ENCODE measurements around the gene SRRM1. TPM values are rescaled to one million over a fixed set of nuclear protein-coding genes. Genes with fewer than 3 reads are reported as not detected.

Gene SRRM1
- total and polyA plus RNA-seq, 10 of the 15 experiments (the other 5 are each of a cell fraction or from before 2014, with no cell fraction given), result 36.8 to 285 (median 126) TPM

- no peak; the same call in none of the 2 replicates for TF ChIP-seq DPF2 (IDR thresholded peaks at IDR 0.05)
- TF ChIP-seq, protein P1, sequence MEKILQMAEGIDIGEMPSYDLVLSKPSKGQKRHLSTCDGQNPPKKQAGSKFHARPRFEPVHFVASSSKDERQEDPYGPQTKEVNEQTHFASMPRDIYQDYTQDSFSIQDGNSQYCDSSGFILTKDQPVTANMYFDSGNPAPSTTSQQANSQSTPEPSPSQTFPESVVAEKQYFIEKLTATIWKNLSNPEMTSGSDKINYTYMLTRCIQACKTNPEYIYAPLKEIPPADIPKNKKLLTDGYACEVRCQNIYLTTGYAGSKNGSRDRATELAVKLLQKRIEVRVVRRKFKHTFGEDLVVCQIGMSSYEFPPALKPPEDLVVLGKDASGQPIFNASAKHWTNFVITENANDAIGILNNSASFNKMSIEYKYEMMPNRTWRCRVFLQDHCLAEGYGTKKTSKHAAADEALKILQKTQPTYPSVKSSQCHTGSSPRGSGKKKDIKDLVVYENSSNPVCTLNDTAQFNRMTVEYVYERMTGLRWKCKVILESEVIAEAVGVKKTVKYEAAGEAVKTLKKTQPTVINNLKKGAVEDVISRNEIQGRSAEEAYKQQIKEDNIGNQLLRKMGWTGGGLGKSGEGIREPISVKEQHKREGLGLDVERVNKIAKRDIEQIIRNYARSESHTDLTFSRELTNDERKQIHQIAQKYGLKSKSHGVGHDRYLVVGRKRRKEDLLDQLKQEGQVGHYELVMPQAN (conservative IDR thresholded peaks at IDR 0.05), result peak; percentile 78
- TF ChIP-seq SIN3A (IDR thresholded peaks at IDR 0.05; ENCODE audit: low read depth, low read length), result no peak
- peak; percentile 92; the same call in 1 of the 2 replicates for TF ChIP-seq YY1 (IDR thresholded peaks at IDR 0.05; ENCODE audit: low read depth, low read length)
- TF ChIP-seq LARP7 (IDR thresholded peaks at IDR 0.05), result peak; percentile 50; the same call in 1 of the 2 replicates
- TF ChIP-seq ZNF622 (IDR thresholded peaks at IDR 0.05), result no peak
- TF ChIP-seq MEF2A (IDR thresholded peaks at IDR 0.05; ENCODE audit: insufficient read depth, low read depth, low read length), result no peak
- TF ChIP-seq CHD1 (IDR thresholded peaks at IDR 0.05; ENCODE audit: low read depth, low read length), result 0 out of 2 replicates have a peak, but pooled peaks have one; percentile 50
- no peak for TF ChIP-seq IKZF1 (conservative IDR thresholded peaks at IDR 0.05)
- TF ChIP-seq TBL1XR1 (IDR thresholded peaks at IDR 0.05; ENCODE audit: low read depth, low read length), result no peak
- TF ChIP-seq RCOR1 (conservative IDR thresholded peaks at IDR 0.05; ENCODE audit: low read depth, low read length), result no peak
- TF ChIP-seq ATF7 (IDR thresholded peaks at IDR 0.05; ENCODE audit: low read depth), result no peak
- no peak for TF ChIP-seq SUZ12 (IDR thresholded peaks at IDR 0.05; ENCODE audit: unreplicated experiment)
- no peak for TF ChIP-seq NFIC (IDR thresholded peaks at IDR 0.05; ENCODE audit: low read depth, low read length)
- TF ChIP-seq CREB1 (IDR thresholded peaks at IDR 0.05; ENCODE audit: low read depth), result no peak
- TF ChIP-seq BCL11A (IDR thresholded peaks at IDR 0.05; ENCODE audit: low read depth, low read length), result no peak
- TF ChIP-seq RBBP5 (conservative IDR thresholded peaks at IDR 0.05), result no peak
- TF ChIP-seq JUNB (IDR thresholded peaks at IDR 0.05), result no peak
- TF ChIP-seq ZSCAN29 (IDR thresholded peaks at IDR 0.05), result no peak
- TF ChIP-seq ETV6 (conservative IDR thresholded peaks at IDR 0.05 in 1 of 2, IDR thresholded peaks at IDR 0.05 in 1 of 2; ENCODE audit: borderline replicate concordance in 1 of 2, low read depth in 1 of 2), result no peak
- no peak for TF ChIP-seq PRDM15 (CRISPR knock-in tag; IDR thresholded peaks at IDR 0.05)
- no peak for TF ChIP-seq ZBTB33 (IDR thresholded peaks at IDR 0.05)
- TF ChIP-seq RELA (IDR thresholded peaks at IDR 0.05; ENCODE audit: borderline replicate concordance, partially characterized antibody), result no peak
- TF ChIP-seq RUNX3 (IDR thresholded peaks at IDR 0.05; ENCODE audit: low read length), result no peak
- no peak for TF ChIP-seq CBX3 (IDR thresholded peaks at IDR 0.05; ENCODE audit: borderline replicate concordance, low read depth)
- TF ChIP-seq POLR2AphosphoS2 (IDR thresholded peaks at IDR 0.05; ENCODE audit: low read depth, low read length), result no peak
Measured at GRCh38 chr1:24643363-24644099, 429 bp downstream of the SRRM1 start (continued).
